DND-41 (cell line): Measurements from ENCODE around the gene PLCB4.

Experiments
- ATAC-seq: fragments of 200-7000 bp; cut with Tn5 transposase; 3 replicates; pipeline ENCODE4 v1.9.1; 2021; ENCODE audit warnings: low read depth; ENCODE audit not compliant: insufficient read depth
- DNase-seq: peaks from one replicate; pipeline ENCODE4 v3.0.0-alpha.2; 2020
- H2AFZ ChIP-seq: 2 replicates; pipeline ENCODE4 v1.6.0; 2012; ENCODE audit warnings: low read depth, low read length
- H3K27ac ChIP-seq: 2 replicates; pipeline ENCODE4 v1.5.1; 2012; ENCODE audit warnings: low read length, inconsistent platforms
- H3K27me3 ChIP-seq: fragments of 200-600 bp; sonication (generic); 2 replicates; pipeline ENCODE4 v1.6.0; 2012; ENCODE audit warnings: low read length, mild to moderate bottlenecking, inconsistent platforms; ENCODE audit not compliant: insufficient read depth, poor library complexity
- H3K36me3 ChIP-seq: 2 replicates; pipeline ENCODE4 v1.5.1; 2012; ENCODE audit warnings: low read length, inconsistent platforms; ENCODE audit not compliant: insufficient read depth
- H3K4me1 ChIP-seq: 2 replicates; pipeline ENCODE4 v1.5.1; 2012; ENCODE audit warnings: mild to moderate bottlenecking, low read length; ENCODE audit not compliant: insufficient read depth
- H3K4me2 ChIP-seq: 2 replicates; pipeline ENCODE4 v1.6.0; 2012; ENCODE audit warnings: mild to moderate bottlenecking, moderate library complexity, low read length, inconsistent platforms; ENCODE audit not compliant: insufficient read depth
- H3K4me3 ChIP-seq, 2 experiments: fragments of 200-600 bp in 1 of 2; shearing (Covaris generic) in 1 of 2; 2 replicates each; pipeline ENCODE4 v1.5.1; 2012 to 2016; ENCODE audit warnings: inconsistent platforms in 2 of 2, low read length in 2 of 2, mild to moderate bottlenecking in 2 of 2, low read depth in 1 of 2, moderate library complexity in 1 of 2
- H3K79me2 ChIP-seq: 2 replicates; pipeline ENCODE4 v1.6.0; 2012; ENCODE audit warnings: low read length, inconsistent platforms; ENCODE audit not compliant: insufficient read depth
- H3K9ac ChIP-seq: 2 replicates; pipeline ENCODE4 v1.6.0; 2012; ENCODE audit warnings: low read depth, mild to moderate bottlenecking, inconsistent platforms, low read length, moderate library complexity
- H3K9me3 ChIP-seq: 2 replicates; pipeline ENCODE4 v1.5.1; 2012; ENCODE audit warnings: low read length, moderate library complexity, mild to moderate bottlenecking, inconsistent platforms; ENCODE audit not compliant: insufficient read depth, severe bottlenecking
- H4K20me1 ChIP-seq: 2 replicates; pipeline ENCODE4 v1.6.0; 2012; ENCODE audit warnings: low read length; ENCODE audit not compliant: insufficient read depth
- EZH2 ChIP-seq: IDR thresholded peaks from 3 replicates; pipeline ENCODE4 v1.6.1; 2012; ENCODE audit warnings: borderline replicate concordance, low read depth, mild to moderate bottlenecking, moderate library complexity, low read length, inconsistent platforms; ENCODE audit not compliant: severe bottlenecking
- TF ChIP-seq, protein P1 (sequence below): IDR thresholded peaks from 2 replicates; pipeline ENCODE4 v1.5.1; 2012; ENCODE audit warnings: borderline replicate concordance, low read length, moderate library complexity, mild to moderate bottlenecking; ENCODE audit not compliant: poor library complexity, severe bottlenecking; ENCODE audit errors: extremely low read depth

PLCB4 gene

DNA sequence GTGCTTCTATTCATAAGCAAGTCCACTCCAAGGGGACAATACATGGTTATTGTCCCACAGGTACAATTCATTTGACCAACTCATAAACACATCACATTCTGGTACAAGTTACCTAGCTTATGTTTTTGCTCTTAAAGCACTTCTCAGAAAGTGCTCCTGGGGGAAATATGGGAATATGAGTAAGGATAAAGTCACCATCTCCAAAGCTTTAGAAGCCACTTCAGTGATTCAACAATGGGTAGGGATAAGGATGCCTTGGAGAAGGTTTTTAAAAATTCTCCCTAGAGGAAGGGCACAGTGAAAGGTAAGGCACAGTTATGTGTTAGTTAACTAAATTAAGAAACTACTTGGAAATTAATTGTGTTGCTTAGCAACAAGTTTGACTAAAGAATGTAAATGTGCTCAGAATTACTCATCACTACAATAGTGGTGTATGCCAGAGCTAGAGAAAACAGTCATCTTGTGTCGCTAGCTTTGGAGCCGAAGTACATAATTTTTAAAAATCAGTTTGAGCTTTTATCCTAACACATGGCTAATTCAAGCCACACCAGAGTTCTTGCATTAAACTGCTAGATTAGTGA lies 406.0 kb downstream of the PLCB4 start:
- TF ChIP-seq EZH2: no peak
- TF ChIP-seq, protein P1, sequence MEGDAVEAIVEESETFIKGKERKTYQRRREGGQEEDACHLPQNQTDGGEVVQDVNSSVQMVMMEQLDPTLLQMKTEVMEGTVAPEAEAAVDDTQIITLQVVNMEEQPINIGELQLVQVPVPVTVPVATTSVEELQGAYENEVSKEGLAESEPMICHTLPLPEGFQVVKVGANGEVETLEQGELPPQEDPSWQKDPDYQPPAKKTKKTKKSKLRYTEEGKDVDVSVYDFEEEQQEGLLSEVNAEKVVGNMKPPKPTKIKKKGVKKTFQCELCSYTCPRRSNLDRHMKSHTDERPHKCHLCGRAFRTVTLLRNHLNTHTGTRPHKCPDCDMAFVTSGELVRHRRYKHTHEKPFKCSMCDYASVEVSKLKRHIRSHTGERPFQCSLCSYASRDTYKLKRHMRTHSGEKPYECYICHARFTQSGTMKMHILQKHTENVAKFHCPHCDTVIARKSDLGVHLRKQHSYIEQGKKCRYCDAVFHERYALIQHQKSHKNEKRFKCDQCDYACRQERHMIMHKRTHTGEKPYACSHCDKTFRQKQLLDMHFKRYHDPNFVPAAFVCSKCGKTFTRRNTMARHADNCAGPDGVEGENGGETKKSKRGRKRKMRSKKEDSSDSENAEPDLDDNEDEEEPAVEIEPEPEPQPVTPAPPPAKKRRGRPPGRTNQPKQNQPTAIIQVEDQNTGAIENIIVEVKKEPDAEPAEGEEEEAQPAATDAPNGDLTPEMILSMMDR: no peak
- no peak overlapping the region for H2AFZ ChIP-seq
- no peak overlapping the region for H3K9ac ChIP-seq
- ATAC-seq (no peak), DNase-seq (no peak)
- H3K4me3 ChIP-seq: no peak overlapping the region
- H3K27ac ChIP-seq: no peak overlapping the region
- no peaks in the 10 kb centered on the region for H3K4me1 ChIP-seq
- H3K79me2 ChIP-seq: no peaks in the 10 kb centered on the region
- no peaks in the 10 kb centered on the region for H3K27me3 ChIP-seq
- no peak overlapping the region for H3K4me2 ChIP-seq
- no peaks in the 10 kb centered on the region for H3K36me3 ChIP-seq
- no peaks in the 10 kb centered on the region for H3K9me3 ChIP-seq
- no peaks in the 10 kb centered on the region for H4K20me1 ChIP-seq

DNA sequence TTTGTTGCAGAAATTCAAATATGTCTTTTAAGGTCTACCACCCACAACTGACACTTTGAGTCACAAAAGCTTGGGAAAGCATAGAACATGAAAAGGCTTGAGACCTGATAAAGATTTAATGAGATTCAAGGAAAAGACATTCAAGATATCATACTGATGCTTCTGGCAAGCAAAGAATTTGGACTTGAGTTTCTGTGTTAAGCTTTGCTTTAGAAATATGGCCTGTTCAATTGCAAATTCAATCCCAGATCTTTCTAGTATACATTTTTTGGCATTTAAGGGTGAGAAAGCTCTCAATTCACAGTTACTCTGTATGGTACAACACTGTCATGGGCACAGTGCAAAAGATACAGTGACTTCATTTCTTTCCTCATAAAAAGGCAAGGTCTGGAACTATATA lies 406.6 kb downstream of the PLCB4 start:
- Histone ChIP-seq H3K27me3 (no peaks in the 10 kb centered on the region), H2AFZ (no peak overlapping the region), H3K36me3 (no peaks in the 10 kb centered on the region), H3K4me3 (no peak overlapping the region), H4K20me1 (no peaks in the 10 kb centered on the region), H3K9ac (no peak overlapping the region), H3K9me3 (no peaks in the 10 kb centered on the region), H3K4me2 (no peak overlapping the region), H3K4me1 (no peaks in the 10 kb centered on the region), H3K27ac (no peak overlapping the region), H3K79me2 (no peaks in the 10 kb centered on the region)
- ATAC-seq (no peak), DNase-seq (no peak)
- TF ChIP-seq, protein P1: no peak
- no peak for TF ChIP-seq EZH2

DNA sequence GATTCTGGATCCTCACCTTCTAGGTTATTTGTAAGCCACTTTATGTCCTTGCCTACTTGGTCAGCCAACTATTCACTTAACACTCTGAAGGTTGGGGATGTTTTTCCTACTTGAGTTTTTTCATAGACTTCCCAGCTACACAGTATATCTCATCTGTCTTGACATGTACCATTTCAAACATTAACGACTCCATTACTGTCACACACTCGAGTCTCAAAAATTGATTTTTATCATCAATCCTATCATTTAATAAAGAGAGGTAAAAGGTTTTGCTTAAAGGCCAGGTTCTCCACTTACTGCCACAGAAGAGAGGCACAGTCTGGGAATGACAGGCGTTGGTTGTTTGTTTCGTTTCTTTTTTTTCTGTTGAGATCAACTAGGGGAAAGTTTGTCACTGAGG lies 407.3 kb downstream of the PLCB4 start:
- Histone ChIP-seq H3K27ac (no peak overlapping the region), H3K4me3 (no peak overlapping the region), H3K4me2 (no peak overlapping the region), H3K27me3 (no peaks in the 10 kb centered on the region), H3K9me3 (no peaks in the 10 kb centered on the region), H3K36me3 (no peaks in the 10 kb centered on the region), H3K79me2 (no peaks in the 10 kb centered on the region), H2AFZ (no peak overlapping the region), H3K4me1 (no peaks in the 10 kb centered on the region), H3K9ac (no peak overlapping the region), H4K20me1 (no peaks in the 10 kb centered on the region)
- ATAC-seq (no peak), DNase-seq (no peak)
- TF ChIP-seq, protein P1: no peak
- TF ChIP-seq EZH2: no peak

DNA sequence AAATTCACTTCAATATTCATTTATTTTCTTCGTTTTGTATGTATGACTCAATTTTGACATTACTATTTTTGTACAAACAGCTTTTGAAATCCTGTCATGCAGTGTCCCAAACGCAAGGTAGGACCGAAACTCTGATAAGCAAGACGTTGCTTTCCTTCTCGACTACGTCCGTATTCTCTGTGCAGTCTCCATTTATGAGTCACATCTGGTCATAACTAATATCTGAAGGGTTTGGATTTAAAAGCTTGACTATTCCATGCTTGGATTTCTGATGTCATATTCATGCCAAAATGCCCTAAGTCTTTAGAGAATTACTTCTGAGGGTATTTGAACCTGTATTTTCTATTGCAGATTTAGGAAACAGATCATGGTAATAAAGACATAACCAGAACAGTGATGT lies 407.8 kb downstream of the PLCB4 start:
- no peak overlapping the region for H3K27ac ChIP-seq
- no peak overlapping the region for H3K9ac ChIP-seq
- no peaks in the 10 kb centered on the region for H3K4me1 ChIP-seq
- H3K4me3 ChIP-seq: no peak overlapping the region
- no peaks in the 10 kb centered on the region for H4K20me1 ChIP-seq
- H3K36me3 ChIP-seq: no peaks in the 10 kb centered on the region
- no peaks in the 10 kb centered on the region for H3K27me3 ChIP-seq
- no peaks in the 10 kb centered on the region for H3K9me3 ChIP-seq
- no peaks in the 10 kb centered on the region for H3K79me2 ChIP-seq
- ATAC-seq (no peak), DNase-seq (no peak)
- no peak overlapping the region for H3K4me2 ChIP-seq
- TF ChIP-seq, protein P1: no peak
- H2AFZ ChIP-seq: no peak overlapping the region
